GM20000 (cell line): ENCODE results near the gene NRN1L.

Experiments used
- DNase-seq: peaks from one replicate; pipeline ENCODE4 v3.0.0; 2012; ENCODE audit warnings: low spot score
- TF ChIP-seq, protein P1 (sequence below): IDR thresholded peaks from 2 replicates; pipeline ENCODE4 v1.5.1; 2012; ENCODE audit warnings: mild to moderate bottlenecking, control low read depth; ENCODE audit errors: extremely low read depth, missing control alignments

Gene NRN1L

DNA sequence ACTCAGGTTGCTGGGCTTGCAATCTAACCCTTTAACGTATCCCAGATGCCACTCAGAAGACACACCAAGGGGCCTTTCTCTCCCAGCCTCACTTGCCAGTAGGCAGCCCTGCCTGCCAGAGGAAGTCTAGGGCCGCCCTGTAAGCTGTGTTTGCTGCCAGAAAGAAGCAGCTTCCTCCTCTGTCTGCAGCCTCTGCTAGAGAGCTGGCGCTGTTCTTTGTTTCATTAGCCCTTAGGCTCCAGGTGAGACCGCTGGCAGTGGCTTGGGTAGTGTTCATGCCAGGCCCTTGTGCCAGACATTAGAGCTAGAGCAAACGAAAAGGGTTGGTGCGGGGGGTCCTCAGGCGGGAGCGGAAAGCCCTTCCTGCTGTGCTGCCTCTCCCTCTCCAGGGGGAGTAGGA is 38.1 kb downstream of the NRN1L start:
- TF ChIP-seq, protein P1, sequence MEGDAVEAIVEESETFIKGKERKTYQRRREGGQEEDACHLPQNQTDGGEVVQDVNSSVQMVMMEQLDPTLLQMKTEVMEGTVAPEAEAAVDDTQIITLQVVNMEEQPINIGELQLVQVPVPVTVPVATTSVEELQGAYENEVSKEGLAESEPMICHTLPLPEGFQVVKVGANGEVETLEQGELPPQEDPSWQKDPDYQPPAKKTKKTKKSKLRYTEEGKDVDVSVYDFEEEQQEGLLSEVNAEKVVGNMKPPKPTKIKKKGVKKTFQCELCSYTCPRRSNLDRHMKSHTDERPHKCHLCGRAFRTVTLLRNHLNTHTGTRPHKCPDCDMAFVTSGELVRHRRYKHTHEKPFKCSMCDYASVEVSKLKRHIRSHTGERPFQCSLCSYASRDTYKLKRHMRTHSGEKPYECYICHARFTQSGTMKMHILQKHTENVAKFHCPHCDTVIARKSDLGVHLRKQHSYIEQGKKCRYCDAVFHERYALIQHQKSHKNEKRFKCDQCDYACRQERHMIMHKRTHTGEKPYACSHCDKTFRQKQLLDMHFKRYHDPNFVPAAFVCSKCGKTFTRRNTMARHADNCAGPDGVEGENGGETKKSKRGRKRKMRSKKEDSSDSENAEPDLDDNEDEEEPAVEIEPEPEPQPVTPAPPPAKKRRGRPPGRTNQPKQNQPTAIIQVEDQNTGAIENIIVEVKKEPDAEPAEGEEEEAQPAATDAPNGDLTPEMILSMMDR = no peak
- DNase-seq = no peak

DNA sequence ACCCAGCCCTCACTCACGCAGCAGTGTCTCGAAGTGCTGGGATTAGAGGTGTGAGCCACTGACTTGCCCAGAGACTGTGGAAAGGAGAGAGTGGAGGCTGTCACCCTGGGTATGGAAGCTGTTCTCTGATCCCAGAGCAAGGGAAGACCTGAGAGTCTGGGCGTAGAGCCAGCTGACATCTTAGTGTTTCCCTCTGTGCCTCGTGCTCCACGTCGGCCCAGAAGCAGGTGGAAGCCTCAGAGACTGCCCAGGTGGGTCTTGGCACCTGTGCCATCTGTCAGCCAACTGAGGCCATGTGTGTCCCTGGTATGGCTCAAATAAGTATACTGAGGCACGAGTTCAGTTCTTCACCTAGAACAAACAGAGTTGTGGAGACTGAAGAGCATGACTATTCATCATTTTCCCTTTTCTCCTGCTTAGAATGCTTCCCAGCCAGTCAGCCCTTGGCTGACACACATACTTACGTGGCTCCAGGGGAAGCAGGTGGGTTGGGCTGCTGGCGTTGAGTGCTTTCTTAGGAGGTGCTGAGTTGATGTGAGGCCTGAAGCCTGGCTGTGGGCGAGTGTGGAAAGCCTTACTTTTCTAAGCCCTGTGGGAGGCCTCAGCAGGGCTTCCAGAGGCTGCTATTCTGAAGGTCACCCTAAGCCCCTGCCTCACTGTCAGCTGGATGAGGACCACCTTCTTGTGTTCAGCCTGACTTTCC is 38.9 kb downstream of the NRN1L start:
- TF ChIP-seq, protein P1 = no peak
- DNase-seq = no peak

DNA sequence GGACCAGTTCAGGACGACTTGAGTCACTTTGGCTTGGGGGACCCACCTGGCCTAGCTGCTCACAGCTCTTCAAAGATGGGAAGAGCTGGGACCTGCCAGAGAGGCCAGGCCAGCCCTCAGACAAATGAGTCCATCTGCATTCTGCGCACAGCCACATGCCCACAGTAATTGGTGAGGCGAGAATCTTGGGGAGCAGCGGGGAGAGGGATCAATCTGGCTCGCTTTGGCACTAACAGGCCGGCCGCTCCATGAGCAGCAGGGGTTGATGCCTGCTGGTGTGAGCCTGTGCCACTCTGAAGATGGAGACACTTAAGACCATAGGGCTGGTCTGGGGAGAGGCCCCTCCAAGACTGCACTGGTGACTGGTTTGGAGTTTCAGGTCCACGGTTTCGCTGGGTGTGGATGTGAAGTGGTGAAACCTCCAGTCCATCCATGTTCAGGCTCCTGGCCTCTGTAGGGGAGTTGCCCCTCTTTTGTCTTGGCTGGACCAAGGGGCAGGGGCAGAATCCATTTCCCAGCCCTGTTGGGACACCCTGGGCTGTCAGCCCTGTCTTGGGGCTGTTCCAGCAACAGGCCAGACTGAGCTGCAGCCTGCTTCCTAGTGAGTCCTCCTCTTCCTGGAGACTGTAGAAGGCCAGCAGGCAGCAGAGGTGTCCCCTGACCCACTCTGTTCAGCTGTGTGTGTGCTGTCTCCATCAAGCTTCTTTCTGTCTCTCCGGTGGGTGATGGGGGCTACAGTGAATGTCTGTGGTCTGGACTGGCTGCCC is 39.6 kb downstream of the NRN1L start:
- no peak for DNase-seq
- TF ChIP-seq, protein P1 = no peak

DNA sequence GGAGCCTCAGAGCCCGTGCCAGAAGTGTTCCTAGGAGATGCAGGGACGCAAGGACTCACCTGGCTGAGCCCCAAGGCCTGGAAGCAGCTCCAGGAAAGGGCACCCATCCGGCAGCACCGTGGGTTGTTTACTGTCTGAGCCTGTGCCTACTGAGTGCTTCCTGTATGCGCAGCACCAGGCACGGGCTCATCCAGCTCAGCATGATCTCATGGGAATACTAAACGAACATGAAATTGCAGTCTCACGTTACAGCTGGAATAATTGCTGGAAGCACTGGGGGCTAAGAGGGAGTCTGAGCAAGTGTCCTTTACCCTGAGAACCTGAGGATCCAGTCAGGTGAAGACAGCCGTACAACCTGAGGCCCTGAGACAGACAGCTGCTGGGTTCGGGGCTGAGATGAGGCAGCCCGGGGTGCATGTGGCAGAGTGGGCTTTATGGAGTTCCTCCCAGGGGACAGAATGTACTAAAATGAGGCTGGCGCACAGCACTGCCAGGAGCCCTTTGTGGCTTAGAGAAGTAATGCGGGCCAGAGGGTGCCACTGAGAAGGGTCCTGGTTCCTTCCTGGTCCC is 41.6 kb downstream of the NRN1L start:
- no peak for DNase-seq
- TF ChIP-seq, protein P1 = no peak

DNA sequence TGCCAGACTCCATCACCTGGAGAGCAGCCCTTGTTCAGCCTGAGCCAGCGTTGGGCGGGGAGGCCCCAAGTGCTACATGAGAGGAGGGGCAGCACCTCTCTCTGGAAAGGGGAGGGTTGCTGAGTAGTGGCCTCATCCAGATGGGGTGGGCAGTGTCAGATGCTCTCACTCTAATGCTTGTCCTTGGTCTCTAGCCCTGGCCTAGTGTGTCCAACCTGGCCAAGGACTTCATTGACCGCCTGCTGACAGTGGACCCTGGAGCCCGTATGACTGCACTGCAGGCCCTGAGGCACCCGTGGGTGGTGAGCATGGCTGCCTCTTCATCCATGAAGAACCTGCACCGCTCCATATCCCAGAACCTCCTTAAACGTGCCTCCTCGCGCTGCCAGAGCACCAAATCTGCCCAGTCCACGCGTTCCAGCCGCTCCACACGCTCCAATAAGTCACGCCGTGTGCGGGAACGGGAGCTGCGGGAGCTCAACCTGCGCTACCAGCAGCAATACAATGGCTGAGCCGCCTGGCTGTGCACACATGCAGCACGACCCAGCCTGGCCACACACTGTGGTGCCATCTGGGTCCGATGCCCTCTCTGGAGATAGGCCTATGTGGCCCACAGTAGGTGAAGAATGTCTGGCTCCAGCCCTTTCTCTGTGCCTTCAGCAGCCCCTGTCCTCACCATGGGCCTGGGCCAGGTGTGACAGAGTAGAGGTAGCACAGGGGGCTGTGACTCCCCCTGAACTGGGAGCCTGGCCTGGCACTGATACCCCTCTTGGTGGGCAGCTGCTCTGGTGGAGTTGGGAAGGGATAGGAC is 42.7 kb downstream of the NRN1L start:
- no peak for DNase-seq
- TF ChIP-seq, protein P1 = no peak

DNA sequence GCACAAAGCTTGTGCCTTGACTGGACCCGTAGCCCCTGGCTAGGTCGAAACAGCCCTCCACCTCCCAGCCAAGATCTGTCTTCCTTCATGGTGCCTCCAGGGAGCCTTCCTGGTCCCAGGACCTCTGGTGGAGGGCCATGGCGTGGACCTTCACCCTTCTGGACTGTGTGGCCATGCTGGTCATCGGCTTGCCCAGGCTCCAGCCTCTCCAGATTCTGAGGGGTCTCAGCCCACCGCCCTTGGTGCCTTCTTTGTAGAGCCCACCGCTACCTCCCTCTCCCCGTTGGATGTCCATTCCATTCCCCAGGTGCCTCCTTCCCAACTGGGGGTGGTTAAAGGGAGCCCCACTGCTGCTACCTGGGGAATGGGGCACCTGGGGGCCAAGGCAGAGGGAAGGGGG is 43.5 kb downstream of the NRN1L start:
- no peak for DNase-seq
- TF ChIP-seq, protein P1 = no peak
